ENCODE data around the gene PDE3B. TPM values are rescaled to one million over a fixed set of nuclear protein-coding genes. Genes with fewer than 3 reads are reported as not detected.

PDE3B gene
- total and polyA plus RNA-seq, 2 of the 4 experiments (the other 2 are of a cell fraction) = 0.21 to 1.3 TPM

- H3K9me3 ChIP-seq (ENCODE audit: control insufficient read depth, insufficient read depth, low read length) = no peaks in the 10 kb centered on the region
- ChIA-PET POLR2A (ENCODE audit: unreplicated experiment) (no interaction called here), CTCF (no interaction called here)
- H3K4me2 ChIP-seq (ENCODE audit: low read depth, low read length) = no peak overlapping the region
- H3K27ac ChIP-seq (ENCODE audit: insufficient read depth, low read length) = no peak overlapping the region
- H3K4me1 ChIP-seq (ENCODE audit: control insufficient read depth, insufficient read depth, low read length) = no peaks in the 10 kb centered on the region
- no peak overlapping the region for H3K23ac ChIP-seq (ENCODE audit: low read depth, low read length)
- H2BK120ac ChIP-seq (ENCODE audit: low read depth, low read length) = no peak overlapping the region
- no peak overlapping the region for H2AFZ ChIP-seq (replicated peaks; ENCODE audit: low read length, poor library complexity)
- no peak for ATAC-seq (ENCODE audit: low read depth)
- H2AK9ac ChIP-seq (replicated peaks; ENCODE audit: low read depth, low read length, poor library complexity) = no peak overlapping the region
- no peak overlapping the region for H3K18ac ChIP-seq (ENCODE audit: low read depth, low read length)
- H3K36me3 ChIP-seq (ENCODE audit: control insufficient read depth, insufficient read depth, low read length) = no peaks in the 10 kb centered on the region
- WGBS, 2 experiments (ENCODE audit: extremely low coverage in 2 of 2, insufficient read length in 1 of 2) = 63% methylated on average over 2 of the region's 5 CpGs; no CpG with 5 or more reads in 1 of the 2 experiments
- BruUV-seq (replicated peaks) = no TSS peak
- no peak for DNase-seq
- no peak overlapping the region for H3K4me3 ChIP-seq (ENCODE audit: insufficient read depth, low read depth, low read length)
- H4K91ac ChIP-seq (ENCODE audit: insufficient read depth, low read depth, low read length) = no peak overlapping the region
- no peaks in the 10 kb centered on the region for H3K27me3 ChIP-seq (ENCODE audit: control insufficient read depth, insufficient read depth, low read length)
- no peak overlapping the region for H2BK15ac ChIP-seq (ENCODE audit: low read depth, low read length)
- dilution Hi-C loops (cut with HindIII; ENCODE audit: low sequenced_read_pairs, unreplicated experiment) = no loop called here
- no peak overlapping the region for H3K14ac ChIP-seq (replicated peaks; ENCODE audit: low read depth, low read length)
- intact Hi-C loops (cut with micrococcal nuclease) = no loop called here
- no peaks in the 10 kb centered on the region for H3K79me1 ChIP-seq (ENCODE audit: low read depth in 1 of 2, low read length in 2 of 2)
- no peak overlapping the region for H4K8ac ChIP-seq (ENCODE audit: low read depth in 2 of 2, low read length in 2 of 2)
- H2AK5ac ChIP-seq (ENCODE audit: low read depth, low read length) = no peak overlapping the region
- no peak overlapping the region for H3K9ac ChIP-seq (ENCODE audit: low read depth, low read length)
- H2BK20ac ChIP-seq (ENCODE audit: low read depth, low read length) = no peak overlapping the region
- H3K4ac ChIP-seq (ENCODE audit: low read depth, low read length) = no peak overlapping the region
- H3K9me1 ChIP-seq (ENCODE audit: insufficient read depth, low read length) = no peaks in the 10 kb centered on the region
- in situ Hi-C loops (cut with MboI; ENCODE audit: low sequenced_read_pairs) = no loop called here
- no peak overlapping the region for H4K5ac ChIP-seq (ENCODE audit: low read depth, low read length)
- TF ChIP-seq, protein P1, sequence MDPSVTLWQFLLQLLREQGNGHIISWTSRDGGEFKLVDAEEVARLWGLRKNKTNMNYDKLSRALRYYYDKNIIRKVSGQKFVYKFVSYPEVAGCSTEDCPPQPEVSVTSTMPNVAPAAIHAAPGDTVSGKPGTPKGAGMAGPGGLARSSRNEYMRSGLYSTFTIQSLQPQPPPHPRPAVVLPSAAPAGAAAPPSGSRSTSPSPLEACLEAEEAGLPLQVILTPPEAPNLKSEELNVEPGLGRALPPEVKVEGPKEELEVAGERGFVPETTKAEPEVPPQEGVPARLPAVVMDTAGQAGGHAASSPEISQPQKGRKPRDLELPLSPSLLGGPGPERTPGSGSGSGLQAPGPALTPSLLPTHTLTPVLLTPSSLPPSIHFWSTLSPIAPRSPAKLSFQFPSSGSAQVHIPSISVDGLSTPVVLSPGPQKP (IDR thresholded peaks at IDR 0.05; ENCODE audit: borderline replicate concordance, low read depth, low read length) = no peak
- no peak for TF ChIP-seq MXI1 (IDR thresholded peaks at IDR 0.05; ENCODE audit: borderline replicate concordance, low read depth, low read length)
- TF ChIP-seq SMC3 (IDR thresholded peaks at IDR 0.05; ENCODE audit: low read depth, low read length) = no peak
- no peak for TF ChIP-seq BHLHE40 (IDR thresholded peaks at IDR 0.05; ENCODE audit: low read depth, low read length)
- no peak for TF ChIP-seq FOS (IDR thresholded peaks at IDR 0.05; ENCODE audit: low read depth, low read length)
- TF ChIP-seq NFE2L2 (IDR thresholded peaks at IDR 0.05; ENCODE audit: low read depth, low read length) = no peak
- no peak for TF ChIP-seq CTCF (conservative IDR thresholded peaks at IDR 0.05; ENCODE audit: low read depth, low read length)
- TF ChIP-seq RFX5 (IDR thresholded peaks at IDR 0.05; ENCODE audit: low read depth, low read length) = no peak
- TF ChIP-seq MAZ (IDR thresholded peaks at IDR 0.05; ENCODE audit: borderline replicate concordance, low read depth, low read length) = no peak
- no peak for TF ChIP-seq CEBPB (IDR thresholded peaks at IDR 0.05; ENCODE audit: low read depth, low read length)
- TF ChIP-seq, protein P2, sequence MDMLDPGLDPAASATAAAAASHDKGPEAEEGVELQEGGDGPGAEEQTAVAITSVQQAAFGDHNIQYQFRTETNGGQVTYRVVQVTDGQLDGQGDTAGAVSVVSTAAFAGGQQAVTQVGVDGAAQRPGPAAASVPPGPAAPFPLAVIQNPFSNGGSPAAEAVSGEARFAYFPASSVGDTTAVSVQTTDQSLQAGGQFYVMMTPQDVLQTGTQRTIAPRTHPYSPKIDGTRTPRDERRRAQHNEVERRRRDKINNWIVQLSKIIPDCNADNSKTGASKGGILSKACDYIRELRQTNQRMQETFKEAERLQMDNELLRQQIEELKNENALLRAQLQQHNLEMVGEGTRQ (IDR thresholded peaks at IDR 0.05; ENCODE audit: low read depth, low read length) = no peak
- TF ChIP-seq MAFK (IDR thresholded peaks at IDR 0.05; ENCODE audit: low read depth, low read length) = no peak
- TF ChIP-seq RAD21 (IDR thresholded peaks at IDR 0.05; ENCODE audit: low read length) = no peak
- TF ChIP-seq CHD1 (IDR thresholded peaks at IDR 0.05; ENCODE audit: low read depth, low read length) = no peak
- no peak for TF ChIP-seq RCOR1 (IDR thresholded peaks at IDR 0.05; ENCODE audit: insufficient replicate concordance, low read length)
- no peak for TF ChIP-seq POLR2A (IDR thresholded peaks at IDR 0.05; ENCODE audit: low read depth, low read length)
- no peaks in the 10 kb centered on the region for H4K20me1 ChIP-seq (ENCODE audit: insufficient read depth, low read length)
- no peak overlapping the region for H2BK5ac ChIP-seq (ENCODE audit: low read depth, low read length, poor library complexity, severe bottlenecking)
- no peak overlapping the region for H3K56ac ChIP-seq (ENCODE audit: extremely low read depth, insufficient read depth, low read length)
Observed at GRCh38 chr11:14742849-14743559, 99.4 kb downstream of the PDE3B start.

Data from IMR-90 (cell line).